Right lobe of liver (tissue), 6 donors: ENCODE data around the gene LHPP. TPM values are rescaled to one million over a fixed set of nuclear protein-coding genes. Genes with fewer than 3 reads are reported as not detected.
A peak's percentile ranks its signal among the peaks of the same experiment; 100 is the strongest.

Experiments used
- ATAC-seq, 4 donors: fragments of 200-7000 bp; cut with Tn5 transposase; one replicate each; pipeline ENCODE4 v1.9.1; 2020; ENCODE audit warnings: mild to moderate bottlenecking in 4 of 4, moderate library complexity in 4 of 4
- DNase-seq, 3 donors: peaks; one replicate each; pipeline ENCODE4 v3.0.0-alpha.2; 2020
- H3K27ac ChIP-seq, 3 donors: fragments of 200-600 bp; one replicate each; pipeline ENCODE4 v1.8.0; 2022
- H3K27me3 ChIP-seq, 2 donors: fragments of 200-600 bp; one replicate each; pipeline ENCODE4 v1.8.0; 2022
- H3K36me3 ChIP-seq, 4 donors: fragments of 200-600 bp; sonication (generic) in 1 of 4; one replicate each; pipeline versions ENCODE4 v1.5.1 to v1.8.0; 2017 to 2022; ENCODE audit warnings: control low read depth in 1 of 4
- H3K4me1 ChIP-seq, 4 donors: fragments of 200-600 bp; sonication (generic) in 1 of 4; one replicate each; pipeline versions ENCODE4 v1.5.1 to v1.8.0; 2017 to 2022; ENCODE audit warnings: control low read depth in 1 of 4
- H3K4me3 ChIP-seq, 3 donors: fragments of 200-600 bp; one replicate each; pipeline ENCODE4 v1.8.0; 2022
- H3K9me3 ChIP-seq, 4 donors: fragments of 200-600 bp; sonication (generic) in 1 of 4; one replicate each; pipeline versions ENCODE4 v1.5.1 to v1.8.0; 2017 to 2022; ENCODE audit warnings: control low read depth in 1 of 4
- CTCF ChIP-seq, 4 donors: fragments of 200-600 bp in 3 of 4; fragments of 450-650 bp in 1 of 4; IDR thresholded peaks; one replicate each; pipeline versions ENCODE4 v1.5.1 to v1.8.0; 2016 to 2022; ENCODE audit warnings: antibody characterized with exemption in 4 of 4, mild to moderate bottlenecking in 2 of 4
- POLR2A ChIP-seq: fragments of 450-650 bp; IDR thresholded peaks from one replicate; pipeline ENCODE4 v1.6.1; 2017; ENCODE audit warnings: antibody characterized with exemption, mild to moderate bottlenecking
- WGBS: methylation state at CpG from one replicate; pipeline ENCODE4 v1.1.6; 2018; ENCODE audit warnings: low coverage, low lambda C conversion rate; ENCODE audit not compliant: insufficient coverage; ENCODE audit errors: missing lambda C conversion rate; 5-methylcytosine and 5-hydroxymethylcytosine counted together
- intact Hi-C, 2 donors: fragments of 100-400 bp; cut with DNase I; formaldehyde crosslinking; loops; one replicate each; pipeline versions ENCODE4 v1.11.2 to v1.14.1; 2022
- total RNA-seq, 6 experiments: library from RNA; depleted of rRNA in 2 of 6; stranded (reverse); fragments of >200 nt in 2 of 6; fragmentation: NEBNext Ultra II Directional in 3 of 6; extraction: Animal tissue kit (Norgen Biotek cat#: 25700) in 3 of 6; gene quantifications; one replicate each; pipeline versions ENCODE4 v1.1.0 to v1.2.4, GENCODE V29; 2016 to 2023
- donor health status: DM: no; HTN: yes; CAD: no.
- donor health status: DM: no; HTN: no; CAD: no.
- donor health status: DM: no; HTN: no; CAD: no.
- donor health status: DM: no; HTN: yes; CAD: no.
- donor health status: DM: no; HTN: yes; CAD: no.

Gene LHPP
- total RNA-seq, 6 experiments from 2014 or later = 19.3 to 56.3 (median 36.3) TPM

GRCh38 chr10:124516181-124516580, 54.6 kb downstream of the LHPP start:
- TF ChIP-seq POLR2A (no peak), CTCF (IDR thresholded peaks at IDR 0.05) (no peak)
- Histone ChIP-seq H3K27me3 (no peaks in the 10 kb centered on the region), H3K4me1 (peaks cover 0 to 2% (median 0%) of the 10 kb centered on the region in 4 donors), H3K9me3 (no peaks in the 10 kb centered on the region), H3K36me3 (no peaks in the 10 kb centered on the region), H3K4me3 (no peak overlapping the region), H3K27ac (no peak overlapping the region)
- ATAC-seq (no peak), DNase-seq (no peak)
- intact Hi-C loops = no loop called here
- 90% methylated on average over 8 of the region's 9 CpGs for WGBS

GRCh38 chr10:124516746-124517397, 55.2 kb downstream of the LHPP start:
- H3K36me3 ChIP-seq = no peaks in the 10 kb centered on the region
- intact Hi-C loops = no loop called here
- ATAC-seq (no peak), DNase-seq (peak in 1 of 3 donors; percentile 51)
- H3K4me3 ChIP-seq = no peak overlapping the region
- H3K27ac ChIP-seq = no peak overlapping the region
- H3K4me1 ChIP-seq = peaks cover 0 to 8% (median 0%) of the 10 kb centered on the region in 4 donors
- TF ChIP-seq POLR2A = no peak
- TF ChIP-seq CTCF (IDR thresholded peaks at IDR 0.05) = no peak
- no peaks in the 10 kb centered on the region for H3K27me3 ChIP-seq
- WGBS = 95% methylated on average over 21 of the region's 21 CpGs
- H3K9me3 ChIP-seq = no peaks in the 10 kb centered on the region

- DNase-seq (peak in 1 of 3 donors; percentile 31), ATAC-seq (no peak)
- 50% methylated on average over 1 of the region's 6 CpGs for WGBS
- Histone ChIP-seq H3K27me3 (no peaks in the 10 kb centered on the region), H3K36me3 (no peaks in the 10 kb centered on the region), H3K4me3 (no peak overlapping the region), H3K27ac (no peak overlapping the region), H3K4me1 (peaks cover 0 to 8% (median 0%) of the 10 kb centered on the region in 4 donors), H3K9me3 (no peaks in the 10 kb centered on the region)
- TF ChIP-seq CTCF (IDR thresholded peaks at IDR 0.05) (no peak), POLR2A (no peak)
- intact Hi-C loops = no loop called here
Measured at GRCh38 chr10:124517461-124517860, 55.8 kb downstream of the LHPP start.

GRCh38 chr10:124517931-124518330, 56.3 kb downstream of the LHPP start:
- no peaks in the 10 kb centered on the region for H3K9me3 ChIP-seq
- H3K4me3 ChIP-seq = no peak overlapping the region
- intact Hi-C loops = no loop called here
- no peaks in the 10 kb centered on the region for H3K27me3 ChIP-seq
- no CpG with 5 or more reads among the region's 9 CpGs for WGBS
- H3K27ac ChIP-seq = no peak overlapping the region
- peaks cover 0 to 8% (median 0%) of the 10 kb centered on the region in 4 donors for H3K4me1 ChIP-seq
- H3K36me3 ChIP-seq = no peaks in the 10 kb centered on the region
- TF ChIP-seq CTCF (IDR thresholded peaks at IDR 0.05) (no peak), POLR2A (no peak)
- DNase-seq (peak in 1 of 3 donors; percentile 35), ATAC-seq (no peak)
